Fibroblast of the aortic adventitia (primary cell): Measurements from ENCODE around the gene TXNDC9. TPM values are rescaled to one million over a fixed set of nuclear protein-coding genes. Genes with fewer than 3 reads are reported as not detected.
"Not testable (repeated sequence)": the region's sequence is repeated elsewhere in the genome, so short reads cannot be mapped to it uniquely, and the experiment has no call there.

Source experiments
- DNase-seq: peaks from one replicate; pipeline ENCODE4 v3.0.0-alpha.2; 2010; ENCODE audit warnings: low read depth
- H3K4me3 ChIP-seq: 2 replicates; pipeline ENCODE4 v1.5.1; 2011; ENCODE audit warnings: low read depth, mild to moderate bottlenecking, control low read depth, low read length, moderate library complexity
- total RNA-seq: library from RNA; depleted of rRNA; stranded (reverse); fragments of >200 nt; gene quantifications from 2 replicates; pipeline ENCODE4 v1.2.3, GENCODE V29; 2012; ENCODE audit warnings: low replicate concordance
- TF ChIP-seq, protein P1 (sequence below): IDR thresholded peaks from 2 replicates; pipeline ENCODE4 v1.5.1; 2011; ENCODE audit warnings: mild to moderate bottlenecking, low read length, control low read depth, inconsistent platforms; ENCODE audit not compliant: insufficient read depth

Gene TXNDC9
- total RNA-seq, 1 donor = 88.0 TPM

DNA sequence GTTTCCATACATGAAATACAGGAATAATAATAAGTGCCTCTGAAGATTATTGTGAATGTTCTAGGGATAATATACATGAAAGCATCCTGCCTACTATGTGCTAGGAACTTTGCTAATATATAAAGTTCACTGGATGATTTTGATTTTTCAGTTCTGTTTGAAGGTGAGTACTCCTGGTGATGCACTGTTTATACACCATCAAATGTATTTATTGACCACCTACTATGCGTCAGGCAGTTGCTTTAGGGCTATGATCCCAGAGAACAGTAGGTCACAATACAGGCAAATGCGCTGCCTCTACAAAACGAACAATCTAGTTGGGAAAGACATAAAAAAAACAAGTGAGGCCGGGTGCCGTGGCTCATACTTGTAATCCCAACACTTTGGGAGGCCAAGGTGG lies 10.7 kb downstream of the TXNDC9 start:
- H3K4me3 ChIP-seq = no peak overlapping the region
- TF ChIP-seq, protein P1, sequence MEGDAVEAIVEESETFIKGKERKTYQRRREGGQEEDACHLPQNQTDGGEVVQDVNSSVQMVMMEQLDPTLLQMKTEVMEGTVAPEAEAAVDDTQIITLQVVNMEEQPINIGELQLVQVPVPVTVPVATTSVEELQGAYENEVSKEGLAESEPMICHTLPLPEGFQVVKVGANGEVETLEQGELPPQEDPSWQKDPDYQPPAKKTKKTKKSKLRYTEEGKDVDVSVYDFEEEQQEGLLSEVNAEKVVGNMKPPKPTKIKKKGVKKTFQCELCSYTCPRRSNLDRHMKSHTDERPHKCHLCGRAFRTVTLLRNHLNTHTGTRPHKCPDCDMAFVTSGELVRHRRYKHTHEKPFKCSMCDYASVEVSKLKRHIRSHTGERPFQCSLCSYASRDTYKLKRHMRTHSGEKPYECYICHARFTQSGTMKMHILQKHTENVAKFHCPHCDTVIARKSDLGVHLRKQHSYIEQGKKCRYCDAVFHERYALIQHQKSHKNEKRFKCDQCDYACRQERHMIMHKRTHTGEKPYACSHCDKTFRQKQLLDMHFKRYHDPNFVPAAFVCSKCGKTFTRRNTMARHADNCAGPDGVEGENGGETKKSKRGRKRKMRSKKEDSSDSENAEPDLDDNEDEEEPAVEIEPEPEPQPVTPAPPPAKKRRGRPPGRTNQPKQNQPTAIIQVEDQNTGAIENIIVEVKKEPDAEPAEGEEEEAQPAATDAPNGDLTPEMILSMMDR = no peak
- DNase-seq = no peak

- not testable (repeated sequence) for H3K4me3 ChIP-seq, DNase-seq
Measured at GRCh38 chr2:99317873-99318200, 18.3 kb downstream of the TXNDC9 start.

DNA sequence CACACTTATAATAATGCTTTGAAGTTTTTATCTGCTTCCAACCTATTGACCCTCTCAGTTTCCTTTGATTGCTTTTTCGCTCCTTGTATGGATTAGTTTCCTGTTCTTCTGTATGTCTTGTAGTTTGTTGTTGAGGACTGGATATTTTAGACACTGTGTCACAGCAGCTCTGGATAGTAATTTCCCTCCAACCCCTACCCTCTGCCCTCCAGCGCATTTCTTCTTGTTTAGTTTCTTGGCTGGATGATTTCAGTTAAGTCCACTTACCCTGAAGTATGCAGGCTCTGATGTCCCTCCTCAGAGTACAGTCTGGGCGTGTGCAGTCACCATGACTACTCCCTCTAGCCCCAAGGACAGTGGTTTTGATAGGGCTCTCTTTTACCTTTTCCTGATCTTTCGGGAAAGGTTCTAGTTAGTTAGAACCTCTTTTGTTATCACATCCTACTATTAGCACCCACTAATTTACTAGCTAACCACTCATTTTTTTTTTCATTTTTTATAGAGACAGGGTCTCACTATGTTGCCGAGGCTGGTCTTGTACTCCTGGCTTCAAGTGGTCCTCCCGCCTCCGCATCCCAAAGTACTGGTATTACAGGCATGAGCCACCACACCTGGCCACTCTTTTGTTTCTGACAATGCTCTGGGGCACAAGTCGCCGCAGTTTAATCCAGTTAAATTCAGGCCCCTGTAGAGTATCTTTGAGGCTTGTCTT lies 18.8 kb downstream of the TXNDC9 start:
- no peak for DNase-seq
- TF ChIP-seq, protein P1 = no peak
- no peak overlapping the region for H3K4me3 ChIP-seq

DNA sequence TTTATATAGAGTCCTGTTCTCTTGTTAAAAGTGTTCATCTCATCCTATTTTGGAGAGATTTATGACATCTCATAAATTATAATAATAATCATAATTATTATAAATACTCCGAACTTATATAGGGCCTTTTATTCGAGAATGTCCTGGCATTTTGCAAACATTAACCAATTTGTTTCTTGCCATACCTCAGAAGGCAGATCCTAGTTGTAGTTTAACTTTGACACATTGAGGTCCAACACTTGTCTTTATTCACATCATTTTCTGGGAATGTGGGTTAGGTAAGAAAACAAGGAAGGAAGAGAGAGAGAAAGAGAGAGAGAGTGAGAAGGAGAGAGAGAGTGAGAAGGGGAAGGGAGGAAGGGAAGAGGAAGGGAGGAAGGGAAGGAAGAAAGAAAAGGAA lies 35.0 kb downstream of the TXNDC9 start, which contains the start of gene LYG1:
Gene LYG1 (minus strand): TSS at position 101 of the 400 bp plus-strand sequence. CDS start 5,527 bp downstream, outside the sequence.
- H3K4me3 ChIP-seq, DNase-seq: not testable (repeated sequence)

DNA sequence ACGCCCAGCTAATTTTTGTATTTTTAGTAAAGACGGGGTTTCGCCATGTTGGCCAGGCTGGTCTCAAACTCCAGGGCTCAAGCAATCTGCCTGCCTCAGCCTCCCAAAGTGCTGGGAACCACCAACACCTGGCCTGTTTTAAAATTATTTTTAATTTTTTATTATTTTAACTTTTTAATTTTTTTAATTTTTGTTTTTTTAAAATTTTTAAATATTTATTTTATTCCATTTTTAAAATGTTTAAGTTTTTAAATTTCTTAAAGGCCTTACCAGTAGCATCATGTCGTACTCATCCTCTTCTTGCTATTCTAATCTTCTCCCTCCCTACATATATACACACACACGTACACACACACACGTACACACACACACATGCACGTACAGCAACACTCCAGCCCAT lies 36.6 kb downstream of the TXNDC9 start:
- TF ChIP-seq, protein P1 = no peak
- no peak overlapping the region for H3K4me3 ChIP-seq
- DNase-seq = no peak

DNA sequence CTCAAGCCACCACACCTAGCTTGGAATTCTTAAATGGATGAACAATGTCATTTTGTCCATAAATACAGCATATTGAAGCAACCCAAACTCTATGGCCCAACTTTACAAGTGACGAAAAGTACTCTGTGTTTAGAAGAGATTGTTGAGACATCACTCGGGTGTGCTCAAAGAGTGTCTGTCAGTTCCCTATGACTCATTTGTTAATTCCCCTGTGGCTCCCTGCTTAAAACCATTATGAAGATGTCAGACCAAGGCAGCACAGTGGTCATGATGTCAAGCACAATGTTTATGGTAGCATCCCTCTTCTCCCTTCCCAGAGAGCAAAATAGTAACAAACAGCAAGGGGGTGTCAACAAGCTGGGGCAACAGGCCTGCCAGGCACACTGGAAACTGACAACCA lies 38.1 kb downstream of the TXNDC9 start:
- H3K4me3 ChIP-seq = no peak overlapping the region
- TF ChIP-seq, protein P1 = no peak
- DNase-seq = peak; percentile 27

- TF ChIP-seq, protein P1 = no peak
- no peak for DNase-seq
- H3K4me3 ChIP-seq = no peak overlapping the region
Measured at GRCh38 chr2:99285526-99285925, 50.6 kb downstream of the TXNDC9 start.
